Memory B cell (primary cell): Measurements from ENCODE around the gene IGF1R.

Experiments used
- ATAC-seq: fragments of 150-1000 bp; cut with Tn5 transposase; 2 replicates; pipeline ENCODE4 v1.10.0; 2021; ENCODE audit warnings: low read depth, mild to moderate bottlenecking, moderate library complexity
- DNase-seq, 2 donors: peaks; one replicate each; pipeline ENCODE4 v3.0.0; 2022; ENCODE audit warnings: low spot score in 2 of 2
- H3K27ac Mint-ChIP-seq: one replicate; pipeline ENCODE4 v1.8.0; 2022; ENCODE audit warnings: mild to moderate bottlenecking, moderate library complexity, mixed read lengths
- H3K27me3 Mint-ChIP-seq: one replicate; pipeline ENCODE4 v1.8.0; 2022; ENCODE audit warnings: mixed read lengths
- H3K36me3 Mint-ChIP-seq: one replicate; pipeline ENCODE4 v1.8.0; 2022; ENCODE audit warnings: mild to moderate bottlenecking, mixed read lengths
- H3K4me1 Mint-ChIP-seq: one replicate; pipeline ENCODE4 v1.8.0; 2022; ENCODE audit warnings: mixed read lengths
- H3K4me3 Mint-ChIP-seq: one replicate; pipeline ENCODE4 v1.8.0; 2022; ENCODE audit warnings: mild to moderate bottlenecking, moderate library complexity, mixed read lengths
- H3K9me3 Mint-ChIP-seq: one replicate; pipeline ENCODE4 v1.8.0; 2022; ENCODE audit warnings: mixed read lengths

The IGF1R gene

DNA sequence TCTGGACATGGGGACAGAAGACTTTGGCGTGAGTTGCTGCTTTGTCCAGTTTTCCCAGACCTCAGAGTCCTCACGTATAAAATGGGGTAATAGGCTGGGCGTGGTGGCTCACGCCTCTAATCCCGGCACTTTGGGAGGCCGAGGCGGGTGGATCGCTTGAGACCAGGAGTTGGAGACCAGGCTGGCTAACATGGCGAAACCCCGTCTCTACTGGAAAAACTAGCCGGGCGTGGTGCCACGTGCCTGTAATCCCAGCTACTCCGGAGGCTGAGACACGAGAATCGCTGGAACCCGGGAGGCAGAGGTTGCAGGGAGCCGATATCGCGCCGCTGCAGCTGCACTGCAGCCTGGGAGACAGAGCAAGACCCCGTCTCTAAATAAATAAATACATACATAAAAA is 22.7 kb upstream of the IGF1R start:
- Mint-ChIP-seq H3K27ac (no peak overlapping the region), H3K9me3 (no peaks in the 10 kb centered on the region), H3K36me3 (no peaks in the 10 kb centered on the region), H3K4me3 (no peak overlapping the region), H3K27me3 (peaks cover 1% of the 10 kb centered on the region), H3K4me1 (no peaks in the 10 kb centered on the region)
- DNase-seq (no peak), ATAC-seq (no peak)

DNA sequence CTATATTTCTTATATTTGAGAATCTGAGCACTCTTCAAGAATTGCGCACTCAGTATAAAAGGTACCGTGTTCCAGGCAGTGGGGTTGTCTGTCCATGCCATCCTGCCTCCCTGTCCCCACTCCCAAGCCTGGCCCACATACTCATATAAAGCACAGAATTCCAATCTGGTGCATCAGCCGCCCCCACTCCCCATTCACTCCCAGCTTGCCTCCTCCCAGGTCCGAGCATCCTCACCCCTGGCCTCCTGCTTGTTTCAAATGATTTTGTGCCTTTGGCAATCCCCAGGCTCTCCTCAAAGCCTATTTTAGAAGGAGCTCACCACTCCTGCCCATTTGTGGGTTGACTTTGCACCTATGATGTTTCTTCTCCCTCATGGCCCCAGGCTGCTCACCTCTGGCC is 22.2 kb upstream of the IGF1R start:
- Mint-ChIP-seq H3K4me1 (no peaks in the 10 kb centered on the region), H3K36me3 (no peaks in the 10 kb centered on the region), H3K9me3 (no peaks in the 10 kb centered on the region), H3K4me3 (no peak overlapping the region), H3K27ac (no peak overlapping the region), H3K27me3 (peaks cover 1% of the 10 kb centered on the region)
- DNase-seq (no peak), ATAC-seq (no peak)

DNA sequence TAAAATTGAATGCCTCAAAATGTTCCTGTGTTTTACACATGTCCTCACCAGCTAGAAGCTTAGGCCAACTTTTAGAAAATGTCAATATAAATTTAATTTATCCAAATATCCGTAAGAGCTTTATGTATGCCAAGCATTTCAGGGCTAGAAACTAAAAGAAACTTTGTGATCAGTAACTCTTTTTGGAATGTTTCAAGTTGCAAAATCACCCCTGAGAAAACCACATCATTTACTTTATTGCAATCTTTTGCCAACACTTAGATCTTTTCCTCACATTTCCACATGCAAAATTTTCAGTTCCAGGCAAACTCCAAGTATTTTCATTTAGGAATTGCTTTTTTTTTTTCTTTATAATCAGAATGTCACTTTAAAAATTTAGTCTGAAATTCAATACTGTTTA is 20.1 kb upstream of the IGF1R start:
- H3K27ac Mint-ChIP-seq = no peak overlapping the region
- no peak for ATAC-seq

DNA sequence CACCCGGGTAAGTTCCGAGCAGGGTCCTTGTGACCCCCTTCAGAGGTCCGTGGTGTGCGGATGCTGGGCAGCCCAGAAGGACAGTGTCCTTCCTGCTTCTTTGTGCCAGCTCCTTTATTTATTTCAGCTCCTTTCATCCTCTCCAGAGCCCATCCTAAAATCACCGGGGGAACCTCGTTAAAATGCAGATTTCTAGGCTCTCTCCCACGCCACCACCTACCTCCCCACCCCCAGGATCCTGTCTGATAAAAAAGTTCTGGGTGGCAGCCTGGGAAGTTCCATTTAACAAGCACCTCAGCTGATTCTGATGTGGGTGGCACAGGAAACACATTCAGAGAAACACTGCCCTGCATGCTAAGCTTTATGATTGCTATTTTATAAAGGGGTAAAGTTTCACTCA is 12.5 kb upstream of the IGF1R start:
- DNase-seq (no peak), ATAC-seq (no peak)
- Mint-ChIP-seq H3K4me3 (no peak overlapping the region), H3K9me3 (no peaks in the 10 kb centered on the region), H3K4me1 (no peaks in the 10 kb centered on the region), H3K27me3 (peaks cover 3% of the 10 kb centered on the region), H3K36me3 (no peaks in the 10 kb centered on the region), H3K27ac (no peak overlapping the region)

More for the DNA sequence above, 20.1 kb upstream of the IGF1R start:
- Mint-ChIP-seq H3K4me3 (no peak overlapping the region), H3K9me3 (no peaks in the 10 kb centered on the region), H3K36me3 (no peaks in the 10 kb centered on the region), H3K27me3 (peaks cover 1% of the 10 kb centered on the region), H3K4me1 (no peaks in the 10 kb centered on the region)
- no peak for DNase-seq

GRCh38 chr15:98643115-98643514 is 5.2 kb upstream of the IGF1R start:
- Mint-ChIP-seq H3K4me3 (no peak overlapping the region), H3K36me3 (no peaks in the 10 kb centered on the region), H3K27me3 (peaks cover 4% of the 10 kb centered on the region), H3K4me1 (peaks cover 4% of the 10 kb centered on the region), H3K27ac (no peak overlapping the region), H3K9me3 (no peaks in the 10 kb centered on the region)
- ATAC-seq (no peak), DNase-seq (no peak)

DNA sequence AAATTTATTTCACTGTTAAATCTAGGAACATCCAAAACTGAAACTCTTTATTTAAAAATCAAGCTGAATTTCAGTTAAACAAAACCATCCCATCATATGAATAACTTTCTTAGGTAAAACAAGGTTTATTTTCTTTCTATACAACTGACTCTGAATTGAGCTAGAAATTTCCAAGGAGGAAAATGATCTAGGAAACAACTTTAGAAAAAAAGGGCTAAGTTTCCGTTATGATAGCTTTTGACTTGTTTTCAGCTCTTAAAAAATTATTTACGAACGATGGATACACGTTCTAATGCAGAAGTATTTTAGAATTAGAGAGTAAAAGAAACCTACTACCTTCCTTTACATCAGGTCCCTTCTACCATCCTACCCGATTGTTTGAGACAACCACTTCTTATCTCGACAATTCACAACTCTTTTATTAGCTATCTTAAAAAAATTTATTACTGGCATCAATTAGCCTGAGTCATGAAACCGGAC is 1.8 kb upstream of the IGF1R start:
- H3K4me3 Mint-ChIP-seq = peak overlapping the region; percentile 79
- H3K27me3 Mint-ChIP-seq = peaks cover 10% of the 10 kb centered on the region
- DNase-seq (no peak), ATAC-seq (no peak)
- H3K9me3 Mint-ChIP-seq = peaks cover 2% of the 10 kb centered on the region
- H3K4me1 Mint-ChIP-seq = peaks cover 12% of the 10 kb centered on the region
- H3K36me3 Mint-ChIP-seq = peaks cover 1% of the 10 kb centered on the region
- H3K27ac Mint-ChIP-seq = peak overlapping the region; percentile 24

GRCh38 chr15:98647026-98647773 is 1.1 kb upstream of the IGF1R start:
- peak; percentile 49 for ATAC-seq
- peaks cover 2% of the 10 kb centered on the region for H3K9me3 Mint-ChIP-seq
- DNase-seq = peak; percentile 57 to 77
- peaks cover 10% of the 10 kb centered on the region for H3K27me3 Mint-ChIP-seq
- H3K36me3 Mint-ChIP-seq = peaks cover 1% of the 10 kb centered on the region
- peak overlapping the region; percentile 24 for H3K27ac Mint-ChIP-seq
- H3K4me1 Mint-ChIP-seq = peaks cover 16% of the 10 kb centered on the region
- H3K4me3 Mint-ChIP-seq = peak overlapping the region; percentile 79

DNA sequence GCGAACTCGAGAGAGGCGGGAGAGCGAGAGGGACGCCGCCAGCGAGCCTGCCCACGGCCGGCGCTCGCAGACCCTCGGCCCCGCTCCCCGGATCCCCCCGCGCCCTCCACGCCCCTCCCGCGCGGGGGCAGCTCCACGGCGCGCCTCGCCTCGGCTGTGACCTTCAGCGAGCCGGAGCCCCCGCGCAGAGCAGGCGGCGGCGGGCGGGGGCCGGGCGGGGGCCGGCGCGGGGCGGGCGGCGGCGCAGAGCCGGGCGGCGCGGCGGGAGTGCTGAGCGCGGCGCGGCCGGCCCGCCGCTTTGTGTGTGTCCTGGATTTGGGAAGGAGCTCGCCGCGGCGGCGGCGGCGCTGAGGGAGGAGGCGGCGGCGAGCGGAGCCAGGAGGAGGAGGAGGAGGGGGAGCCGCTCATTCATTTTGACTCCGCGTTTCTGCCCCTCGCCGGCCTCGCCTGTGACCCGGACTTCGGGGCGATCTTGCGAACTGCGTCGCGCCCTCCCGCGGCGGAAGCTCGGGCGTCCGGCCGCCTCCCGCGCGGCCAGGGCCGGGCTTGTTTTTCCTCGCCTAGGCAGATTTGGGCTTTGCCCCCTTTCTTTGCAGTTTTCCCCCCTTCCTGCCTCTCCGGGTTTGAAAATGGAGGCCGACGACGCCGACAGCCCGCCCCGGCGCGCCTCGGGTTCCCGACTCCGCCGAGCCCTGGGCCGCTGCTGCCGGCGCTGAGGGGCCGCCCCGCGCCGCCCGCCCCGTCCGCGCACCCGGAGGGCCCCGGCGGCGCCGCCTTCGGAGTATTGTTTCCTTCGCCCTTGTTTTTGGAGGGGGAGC is 524 bp downstream of the IGF1R start:
- H3K4me3 Mint-ChIP-seq = peak overlapping the region; percentile 92
- H3K27me3 Mint-ChIP-seq = peaks cover 12% of the 10 kb centered on the region
- peak overlapping the region; percentile 90 for H3K27ac Mint-ChIP-seq
- H3K4me1 Mint-ChIP-seq = peaks cover 21% of the 10 kb centered on the region
- peak; percentile 14 to 28 for DNase-seq
- H3K36me3 Mint-ChIP-seq = peaks cover 3% of the 10 kb centered on the region
- H3K9me3 Mint-ChIP-seq = peaks cover 2% of the 10 kb centered on the region
- ATAC-seq = peak; percentile 12

GRCh38 chr15:98649472-98650416 is 1.4 kb downstream of the IGF1R start:
- Mint-ChIP-seq H3K27ac (peak overlapping the region; percentile 91), H3K4me3 (peak overlapping the region; percentile 91)
- no peak for ATAC-seq

DNA sequence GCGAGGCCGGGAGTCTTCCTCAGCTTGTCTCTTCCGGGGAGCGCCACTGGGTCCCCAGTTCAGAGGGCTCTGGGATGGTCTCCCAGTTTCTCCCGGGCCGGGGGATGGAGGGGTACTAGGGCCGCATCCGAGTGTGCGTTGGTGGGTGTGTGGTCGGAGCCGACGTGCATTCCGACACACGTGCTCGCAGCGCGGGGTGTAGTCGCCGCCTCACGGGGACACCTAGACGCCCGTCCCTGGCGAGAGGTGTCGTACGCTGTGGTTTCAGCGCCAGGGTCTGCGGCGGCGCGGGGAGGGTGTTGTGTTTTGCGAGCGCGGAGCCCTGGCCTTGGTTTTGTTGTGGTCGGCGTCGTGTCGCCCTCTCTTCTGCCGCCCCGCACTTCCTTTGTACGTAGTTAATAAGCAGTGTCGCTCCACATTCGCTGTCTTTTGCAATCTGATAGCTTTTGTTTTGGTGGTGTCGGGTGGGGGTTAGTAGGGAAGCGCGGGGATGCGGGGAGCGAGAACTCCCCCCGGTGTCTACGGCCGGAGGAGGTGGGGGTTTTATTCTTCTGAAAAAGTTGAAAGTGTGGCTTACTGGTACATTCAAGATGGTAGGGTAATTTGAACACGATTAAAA is 2.2 kb downstream of the IGF1R start:
- DNase-seq = peak; percentile 8 to 32
- Mint-ChIP-seq H3K9me3 (peaks cover 2% of the 10 kb centered on the region), H3K4me3 (peak overlapping the region; percentile 91), H3K4me1 (peaks cover 21% of the 10 kb centered on the region), H3K27ac (peak overlapping the region; percentile 91), H3K27me3 (peaks cover 16% of the 10 kb centered on the region), H3K36me3 (peaks cover 3% of the 10 kb centered on the region)
- peak; percentile 6 for ATAC-seq

More at GRCh38 chr15:98649472-98650416, 1.4 kb downstream of the IGF1R start:
- peak; percentile 33 to 54 for DNase-seq
- H3K36me3 Mint-ChIP-seq = peaks cover 3% of the 10 kb centered on the region
- peaks cover 21% of the 10 kb centered on the region for H3K4me1 Mint-ChIP-seq
- H3K9me3 Mint-ChIP-seq = peaks cover 2% of the 10 kb centered on the region
- peaks cover 15% of the 10 kb centered on the region for H3K27me3 Mint-ChIP-seq

GRCh38 chr15:98651036-98651481 is 2.7 kb downstream of the IGF1R start:
- peaks cover 3% of the 10 kb centered on the region for H3K36me3 Mint-ChIP-seq
- H3K4me3 Mint-ChIP-seq = peak overlapping the region; percentile 91
- peaks cover 2% of the 10 kb centered on the region for H3K9me3 Mint-ChIP-seq
- ATAC-seq (no peak), DNase-seq (no peak)
- peaks cover 21% of the 10 kb centered on the region for H3K4me1 Mint-ChIP-seq
- H3K27me3 Mint-ChIP-seq = peaks cover 16% of the 10 kb centered on the region
- H3K27ac Mint-ChIP-seq = peak overlapping the region; percentile 91

DNA sequence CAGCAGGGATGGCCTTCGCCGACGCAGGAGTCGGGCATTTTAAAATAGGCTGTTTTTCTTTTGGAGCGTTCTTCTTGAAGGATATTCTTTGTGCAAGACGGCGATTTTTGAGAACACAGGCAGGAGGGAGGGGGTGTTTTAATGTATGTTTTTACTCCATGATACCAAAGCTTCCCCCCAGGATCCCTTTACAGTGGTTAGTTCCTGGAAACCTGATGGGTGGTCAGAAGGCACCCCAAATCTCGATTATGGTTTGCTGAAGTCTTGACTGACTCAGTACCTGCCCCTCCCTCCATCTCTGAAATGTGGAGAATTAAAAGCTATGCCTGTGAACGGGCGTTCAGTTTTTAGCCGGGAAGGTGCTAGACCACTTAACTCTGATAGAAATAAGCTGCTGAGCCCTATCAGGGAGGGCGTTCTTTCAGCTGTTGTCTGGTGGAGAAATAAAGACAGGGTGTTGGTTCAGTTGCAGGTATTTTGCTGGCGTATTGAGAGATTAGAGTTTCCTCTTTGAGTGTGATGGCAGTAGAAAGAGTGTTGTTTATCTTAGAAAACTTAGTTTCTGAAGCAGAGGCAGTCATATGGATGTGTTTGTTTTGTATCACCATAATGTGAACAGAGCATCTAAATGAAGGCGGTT is 3.4 kb downstream of the IGF1R start:
- H3K9me3 Mint-ChIP-seq = peaks cover 2% of the 10 kb centered on the region
- peak overlapping the region; percentile 91 for H3K4me3 Mint-ChIP-seq
- H3K4me1 Mint-ChIP-seq = peaks cover 20% of the 10 kb centered on the region
- ATAC-seq (no peak), DNase-seq (no peak)
- H3K27me3 Mint-ChIP-seq = peaks cover 16% of the 10 kb centered on the region
- peaks cover 3% of the 10 kb centered on the region for H3K36me3 Mint-ChIP-seq
- H3K27ac Mint-ChIP-seq = peak overlapping the region; percentile 91

DNA sequence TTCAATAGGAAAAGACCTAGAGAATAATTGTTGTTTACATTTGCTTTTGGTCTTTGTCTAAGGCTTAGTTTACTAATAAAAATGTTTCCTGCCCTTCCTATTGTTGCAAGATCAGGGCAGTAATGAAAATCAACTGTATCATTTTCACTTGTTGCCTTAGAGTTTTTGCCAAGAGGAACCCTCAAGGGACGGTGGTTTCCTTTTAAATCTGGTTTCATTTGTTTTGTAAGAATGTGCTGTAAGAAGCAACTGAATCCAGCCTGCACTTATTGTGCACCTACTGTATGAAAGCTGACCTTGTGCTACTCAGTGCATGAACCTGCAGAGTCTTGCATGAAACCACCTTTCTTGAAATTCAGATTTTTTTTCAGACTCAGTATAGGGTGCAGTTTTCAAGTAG is 5.3 kb downstream of the IGF1R start:
- DNase-seq = no peak
- H3K36me3 Mint-ChIP-seq = peaks cover 1% of the 10 kb centered on the region
- H3K4me3 Mint-ChIP-seq = no peak overlapping the region
- no peak for ATAC-seq
- H3K9me3 Mint-ChIP-seq = peaks cover 2% of the 10 kb centered on the region
- H3K4me1 Mint-ChIP-seq = peaks cover 16% of the 10 kb centered on the region
- H3K27me3 Mint-ChIP-seq = peaks cover 16% of the 10 kb centered on the region
- no peak overlapping the region for H3K27ac Mint-ChIP-seq
